Measurements from ENCODE around the gene EYA4.

Gene EYA4

DNA sequence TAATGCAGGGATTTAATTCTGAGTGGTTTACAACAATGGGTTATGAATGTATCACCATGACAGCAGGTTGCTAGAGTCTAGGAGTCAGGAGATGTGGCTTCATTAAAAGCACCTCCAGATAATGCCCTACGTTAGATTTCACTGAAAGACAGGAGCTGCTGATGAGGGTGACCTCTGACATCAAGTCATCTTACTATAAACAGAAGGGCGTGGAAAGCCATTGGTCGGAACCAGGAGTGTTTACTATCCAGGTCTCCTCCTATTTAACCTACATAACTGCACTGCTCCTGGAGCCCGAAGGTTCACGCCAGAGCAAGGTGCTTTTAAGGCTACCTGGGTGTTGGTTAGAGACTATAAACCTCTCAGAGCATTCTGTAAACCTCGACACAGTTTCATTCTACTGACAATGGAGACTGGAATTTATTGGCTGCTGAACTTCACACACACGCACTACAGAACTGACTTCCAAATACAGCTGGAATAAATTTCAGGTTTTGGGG is 128.7 kb downstream of the EYA4 start:
- TF ChIP-seq, protein P1, sequence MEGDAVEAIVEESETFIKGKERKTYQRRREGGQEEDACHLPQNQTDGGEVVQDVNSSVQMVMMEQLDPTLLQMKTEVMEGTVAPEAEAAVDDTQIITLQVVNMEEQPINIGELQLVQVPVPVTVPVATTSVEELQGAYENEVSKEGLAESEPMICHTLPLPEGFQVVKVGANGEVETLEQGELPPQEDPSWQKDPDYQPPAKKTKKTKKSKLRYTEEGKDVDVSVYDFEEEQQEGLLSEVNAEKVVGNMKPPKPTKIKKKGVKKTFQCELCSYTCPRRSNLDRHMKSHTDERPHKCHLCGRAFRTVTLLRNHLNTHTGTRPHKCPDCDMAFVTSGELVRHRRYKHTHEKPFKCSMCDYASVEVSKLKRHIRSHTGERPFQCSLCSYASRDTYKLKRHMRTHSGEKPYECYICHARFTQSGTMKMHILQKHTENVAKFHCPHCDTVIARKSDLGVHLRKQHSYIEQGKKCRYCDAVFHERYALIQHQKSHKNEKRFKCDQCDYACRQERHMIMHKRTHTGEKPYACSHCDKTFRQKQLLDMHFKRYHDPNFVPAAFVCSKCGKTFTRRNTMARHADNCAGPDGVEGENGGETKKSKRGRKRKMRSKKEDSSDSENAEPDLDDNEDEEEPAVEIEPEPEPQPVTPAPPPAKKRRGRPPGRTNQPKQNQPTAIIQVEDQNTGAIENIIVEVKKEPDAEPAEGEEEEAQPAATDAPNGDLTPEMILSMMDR (conservative IDR thresholded peaks at IDR 0.05; ENCODE audit: low read depth, low read length): no peak
- no peak for DNase-seq (ENCODE audit: low read depth)
- no peak overlapping the region for H3K4me3 ChIP-seq (ENCODE audit: low read depth, low read length)

DNA sequence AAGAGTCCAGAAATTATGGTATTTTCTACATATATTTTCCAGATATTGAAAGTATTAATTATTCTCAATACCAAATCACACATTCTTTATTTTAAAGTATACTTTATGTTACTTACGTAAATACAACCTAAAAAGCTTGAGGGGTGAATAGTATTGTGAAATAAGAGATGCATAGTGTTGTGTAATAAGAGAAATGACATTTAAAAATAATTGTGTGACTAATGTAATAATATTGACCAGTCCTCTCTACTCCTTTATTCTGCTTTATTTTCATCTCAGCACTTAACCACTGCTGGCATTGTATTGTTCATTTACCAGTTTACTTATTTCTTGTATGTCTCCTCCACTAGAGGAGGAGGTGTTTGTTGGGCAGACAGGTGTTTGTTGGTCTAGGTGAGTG is 135.6 kb downstream of the EYA4 start:
- H3K4me3 ChIP-seq (ENCODE audit: low read depth, low read length): no peak overlapping the region
- DNase-seq (ENCODE audit: low read depth): no peak
- TF ChIP-seq, protein P1 (conservative IDR thresholded peaks at IDR 0.05; ENCODE audit: low read depth, low read length): no peak

DNA sequence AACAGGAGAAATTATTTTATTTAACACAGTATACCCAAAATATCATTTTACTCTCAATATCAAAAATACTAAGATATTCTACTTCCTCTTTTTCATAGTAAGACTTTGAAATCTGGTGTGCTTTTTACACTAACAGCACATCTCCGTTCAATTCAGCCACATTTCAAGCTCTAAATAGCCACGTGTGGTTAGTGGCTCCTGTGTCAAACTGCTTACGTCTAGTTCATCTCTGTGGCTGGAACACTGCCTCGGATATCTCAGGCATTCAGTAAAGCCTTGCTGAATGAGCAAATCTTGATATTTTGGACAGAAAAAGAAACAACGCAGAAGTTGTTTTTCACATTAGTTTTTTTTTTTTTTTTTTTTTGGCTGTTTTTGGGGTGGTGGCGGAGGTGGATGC is 136.1 kb downstream of the EYA4 start:
- H3K4me3 ChIP-seq (ENCODE audit: low read depth, low read length): no peak overlapping the region
- DNase-seq (ENCODE audit: low read depth): no peak
- TF ChIP-seq, protein P1 (conservative IDR thresholded peaks at IDR 0.05; ENCODE audit: low read depth, low read length): no peak

DNA sequence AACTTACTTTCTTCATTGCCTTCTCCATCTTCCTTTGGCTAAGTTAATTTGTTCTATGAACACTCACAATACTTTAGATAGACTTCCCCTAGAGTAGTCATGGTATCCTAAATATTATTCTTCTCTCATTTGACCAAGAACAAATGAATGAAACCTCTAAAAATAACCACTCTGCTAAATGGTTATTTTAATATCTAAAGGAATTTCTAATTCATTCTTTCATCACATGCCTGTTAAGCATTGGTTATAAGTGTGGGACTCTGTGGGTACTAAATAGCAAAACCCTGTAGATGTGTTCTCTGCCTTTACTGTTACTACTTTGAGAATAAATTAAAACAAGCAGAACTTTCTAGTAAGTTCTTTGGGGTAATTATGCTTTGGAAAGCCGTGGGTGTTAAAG is 138.9 kb downstream of the EYA4 start:
- TF ChIP-seq, protein P1 (conservative IDR thresholded peaks at IDR 0.05; ENCODE audit: low read depth, low read length): no peak
- DNase-seq (ENCODE audit: low read depth): no peak
- no peak overlapping the region for H3K4me3 ChIP-seq (ENCODE audit: low read depth, low read length)

DNA sequence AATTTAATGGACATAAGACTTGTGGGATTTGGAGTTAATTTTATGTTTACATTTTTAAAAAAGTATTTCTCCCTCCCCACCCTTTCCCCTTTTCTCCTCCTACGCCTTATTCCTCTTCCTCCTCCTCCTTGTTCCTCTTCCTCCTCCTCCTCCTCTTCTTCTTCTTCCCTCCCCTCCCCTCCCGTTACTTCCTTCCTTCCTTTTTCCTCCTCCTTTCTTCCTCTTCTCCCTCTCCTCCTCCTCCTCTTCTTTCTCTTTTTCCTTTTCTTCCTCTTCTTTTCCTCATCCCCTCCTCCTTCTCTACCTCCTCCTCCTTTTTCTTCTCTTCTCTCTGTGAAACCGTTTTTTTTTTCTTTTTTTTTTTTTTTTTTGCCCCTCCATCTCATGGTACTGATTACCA is 139.6 kb downstream of the EYA4 start:
- TF ChIP-seq, protein P1 (conservative IDR thresholded peaks at IDR 0.05; ENCODE audit: low read depth, low read length): no peak
- no peak overlapping the region for H3K4me3 ChIP-seq (ENCODE audit: low read depth, low read length)
- DNase-seq (ENCODE audit: low read depth): no peak

DNA sequence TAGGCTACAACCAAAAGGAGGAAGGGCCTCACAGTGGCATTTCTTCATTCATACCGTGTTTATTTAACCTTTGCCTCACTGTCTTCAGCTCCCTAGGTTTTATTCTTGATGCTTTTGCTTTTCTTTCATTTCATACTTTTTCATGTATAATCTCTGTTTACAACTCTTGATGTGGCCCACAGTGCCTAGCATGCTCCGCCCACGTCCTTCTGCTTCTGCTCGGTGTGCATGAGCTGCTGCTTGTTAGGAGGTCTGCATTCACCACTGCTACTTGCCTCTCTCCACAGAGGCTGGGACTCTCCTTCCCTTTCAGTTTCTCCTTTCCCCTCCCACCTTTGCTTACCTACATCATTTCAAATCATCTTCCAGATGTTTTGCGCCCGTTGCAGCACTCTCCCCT is 147.6 kb downstream of the EYA4 start:
- TF ChIP-seq, protein P1 (conservative IDR thresholded peaks at IDR 0.05; ENCODE audit: low read depth, low read length): no peak
- no peak overlapping the region for H3K4me3 ChIP-seq (ENCODE audit: low read depth, low read length)
- peak; percentile 26 for DNase-seq (ENCODE audit: low read depth)

DNA sequence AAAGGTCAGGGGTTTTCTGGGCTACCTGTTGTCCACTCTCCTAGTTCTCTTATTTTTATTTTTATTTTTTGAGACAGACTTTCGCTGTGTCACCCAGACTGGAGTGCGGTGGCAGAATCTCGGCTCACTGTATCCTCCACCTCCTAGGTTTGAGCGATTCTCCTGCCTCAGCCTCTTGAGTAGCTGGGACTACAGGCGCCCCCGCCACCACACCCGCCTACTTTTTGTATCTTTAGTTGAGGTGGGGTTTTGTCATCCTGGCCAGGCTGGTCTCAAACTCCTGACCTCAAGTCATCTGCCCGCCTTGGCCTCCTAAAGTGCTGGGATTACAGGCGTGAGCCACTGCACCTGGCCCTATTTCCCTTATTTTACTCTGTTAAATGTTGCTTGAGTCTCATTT is 149.0 kb downstream of the EYA4 start:
- TF ChIP-seq, protein P1 (conservative IDR thresholded peaks at IDR 0.05; ENCODE audit: low read depth, low read length): no peak
- DNase-seq (ENCODE audit: low read depth): no peak
- no peak overlapping the region for H3K4me3 ChIP-seq (ENCODE audit: low read depth, low read length)
